PC-3 (cell line): ENCODE data around the gene BAZ2B. TPM values are rescaled to one million over a fixed set of nuclear protein-coding genes. Genes with fewer than 3 reads are reported as not detected.

Source experiments
- ATAC-seq: fragments of 200-7000 bp; cut with Tn5 transposase; 2 replicates; pipeline ENCODE4 v1.9.1; 2020; ENCODE audit warnings: mild to moderate bottlenecking, moderate library complexity
- BruUV-seq: library from RNA; stranded (reverse); fragments of 400-500 nt; replicated peaks from 2 replicates; lab custom pipeline; 2021; lab: Mats Ljungman, UMichigan
- CTCF ChIA-PET: fragments of 300-600 bp; sonication (Branson Sonifier 250); formaldehyde crosslinking; loops from one replicate; lab custom pipeline; 2022; ENCODE audit warnings: antibody characterized with exemption; lab: Charles Lee
- POLR2A ChIA-PET: fragments of 300-600 bp; sonication (Branson Sonifier 250); formaldehyde crosslinking; loops from one replicate; lab custom pipeline; 2022; ENCODE audit warnings: antibody characterized with exemption; ENCODE audit not compliant: unreplicated experiment; lab: Charles Lee
- DNase-seq: peaks from one replicate; pipeline ENCODE4 v3.0.0-alpha.2; 2015
- H2AFZ ChIP-seq: fragments of 300-600 bp; sonication (generic); 2 replicates; pipeline ENCODE4 v1.6.0; 2016; ENCODE audit warnings: antibody characterized with exemption, low read length
- H3F3A ChIP-seq: fragments of 300-600 bp; sonication (generic); one replicate; pipeline ENCODE4 v1.6.0; 2017; ENCODE audit warnings: antibody characterized with exemption, low read length, control low read depth, mild to moderate bottlenecking; ENCODE audit not compliant: unreplicated experiment
- H3K27ac ChIP-seq: fragments of 300-600 bp; sonication (generic); 2 replicates; pipeline ENCODE4 v1.5.1; 2016; ENCODE audit warnings: mild to moderate bottlenecking, low read length
- H3K27me3 ChIP-seq: fragments of 300-600 bp; sonication (generic); 2 replicates; pipeline ENCODE4 v1.6.1; 2016; ENCODE audit warnings: low read length, mixed read lengths
- H3K36me3 ChIP-seq: fragments of 300-600 bp; sonication (generic); 2 replicates; pipeline ENCODE4 v1.6.1; 2016; ENCODE audit warnings: low read depth, mixed run types, low read length, mixed read lengths
- H3K4me1 ChIP-seq: fragments of 300-600 bp; sonication (generic); 2 replicates; pipeline ENCODE4 v1.5.1; 2016; ENCODE audit warnings: low read length; ENCODE audit not compliant: insufficient read depth
- H3K4me2 ChIP-seq: fragments of 300-600 bp; sonication (generic); 2 replicates; pipeline ENCODE4 v1.6.0; 2016; ENCODE audit warnings: low read length
- H3K4me3 ChIP-seq: fragments of 300-600 bp; sonication (generic); 2 replicates; pipeline ENCODE4 v1.5.1; 2016; ENCODE audit warnings: mild to moderate bottlenecking, low read length, mixed read lengths
- H3K79me2 ChIP-seq: fragments of 300-600 bp; sonication (generic); 2 replicates; pipeline ENCODE4 v1.6.1; 2017; ENCODE audit warnings: low read length, mixed read lengths
- H3K9ac ChIP-seq: fragments of 300-600 bp; sonication (generic); 2 replicates; pipeline ENCODE4 v1.6.0; 2016; ENCODE audit warnings: mild to moderate bottlenecking, low read length
- H3K9me2 ChIP-seq: fragments of 300-600 bp; sonication (generic); replicated peaks from 2 replicates; pipeline ENCODE4 v1.6.1; 2016; ENCODE audit warnings: mixed run types, low read length, mixed read lengths
- H3K9me3 ChIP-seq: fragments of 300-600 bp; sonication (generic); 2 replicates; pipeline ENCODE4 v1.6.1; 2016; ENCODE audit warnings: low read length, mixed read lengths
- H4K20me1 ChIP-seq: fragments of 300-600 bp; sonication (generic); 2 replicates; pipeline ENCODE4 v1.6.1; 2016; ENCODE audit warnings: low read length, mixed read lengths
- EZH2 ChIP-seq: fragments of 300-600 bp; sonication (generic); IDR thresholded peaks from one replicate; pipeline ENCODE4 v1.6.1; 2017; ENCODE audit warnings: antibody characterized with exemption, mild to moderate bottlenecking, low read length; ENCODE audit not compliant: unreplicated experiment
- EZH2phosphoT487 ChIP-seq: fragments of 300-600 bp; sonication (generic); IDR thresholded peaks from 2 replicates; pipeline ENCODE4 v1.6.1; 2018; ENCODE audit warnings: mild to moderate bottlenecking, antibody characterized with exemption, low read length, borderline replicate concordance
- intact Hi-C: fragments of 100-400 bp; cut with micrococcal nuclease; formaldehyde crosslinking; loops from 2 replicates; pipeline ENCODE4 v1.9.0; 2023
- total RNA-seq: library from RNA; depleted of rRNA; stranded (reverse); fragments of >200 nt; gene quantifications from 2 replicates; pipeline ENCODE4 v1.2.3, GENCODE V29; 2014
- TF ChIP-seq, protein P1 (sequence below): fragments of 300-600 bp; sonication (generic); conservative IDR thresholded peaks from 2 replicates; pipeline ENCODE4 v1.5.1; 2017; ENCODE audit warnings: antibody characterized with exemption, low read depth, mild to moderate bottlenecking, low read length

Gene BAZ2B
- total RNA-seq, 1 experiment from 2014 or later, result 19.6 TPM

DNA sequence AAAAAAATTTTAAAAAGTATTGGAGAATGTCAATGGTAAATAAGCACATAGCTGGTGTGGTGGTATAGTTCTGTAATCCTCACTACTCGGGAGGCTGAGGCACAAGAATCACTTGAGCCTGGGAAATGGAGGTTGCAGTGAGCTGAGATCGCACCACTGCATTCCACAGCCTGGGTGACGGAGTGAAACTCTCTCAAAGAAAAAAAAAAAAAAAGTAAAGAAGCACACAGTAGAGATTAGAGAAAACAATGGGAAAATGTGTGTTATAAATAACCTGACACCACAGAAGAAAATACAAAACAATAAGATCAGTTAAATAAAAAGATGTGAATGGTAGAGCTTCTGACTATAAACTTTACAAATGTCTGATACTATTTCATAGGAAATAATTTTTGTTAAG, 166.2 kb downstream of the BAZ2B start:
- Histone ChIP-seq H3F3A (no peaks in the 10 kb centered on the region), H4K20me1 (no peaks in the 10 kb centered on the region), H3K27me3 (no peaks in the 10 kb centered on the region), H3K4me1 (0 out of 2 replicates have a peak, but pooled peaks cover 4% of the 10 kb centered on the region), H3K4me2 (no peak overlapping the region), H3K79me2 (no peaks in the 10 kb centered on the region), H3K9me3 (no peaks in the 10 kb centered on the region), H2AFZ (no peak overlapping the region), H3K9ac (no peak overlapping the region), H3K36me3 (0 out of 2 replicates have a peak, but pooled peaks cover 2% of the 10 kb centered on the region), H3K27ac (no peak overlapping the region), H3K4me3 (no peak overlapping the region), H3K9me2 (no peaks in the 10 kb centered on the region)
- BruUV-seq, result no TSS peak
- ATAC-seq (no peak), DNase-seq (no peak)
- TF ChIP-seq EZH2phosphoT487 (no peak), EZH2 (no peak)
- TF ChIP-seq, protein P1, sequence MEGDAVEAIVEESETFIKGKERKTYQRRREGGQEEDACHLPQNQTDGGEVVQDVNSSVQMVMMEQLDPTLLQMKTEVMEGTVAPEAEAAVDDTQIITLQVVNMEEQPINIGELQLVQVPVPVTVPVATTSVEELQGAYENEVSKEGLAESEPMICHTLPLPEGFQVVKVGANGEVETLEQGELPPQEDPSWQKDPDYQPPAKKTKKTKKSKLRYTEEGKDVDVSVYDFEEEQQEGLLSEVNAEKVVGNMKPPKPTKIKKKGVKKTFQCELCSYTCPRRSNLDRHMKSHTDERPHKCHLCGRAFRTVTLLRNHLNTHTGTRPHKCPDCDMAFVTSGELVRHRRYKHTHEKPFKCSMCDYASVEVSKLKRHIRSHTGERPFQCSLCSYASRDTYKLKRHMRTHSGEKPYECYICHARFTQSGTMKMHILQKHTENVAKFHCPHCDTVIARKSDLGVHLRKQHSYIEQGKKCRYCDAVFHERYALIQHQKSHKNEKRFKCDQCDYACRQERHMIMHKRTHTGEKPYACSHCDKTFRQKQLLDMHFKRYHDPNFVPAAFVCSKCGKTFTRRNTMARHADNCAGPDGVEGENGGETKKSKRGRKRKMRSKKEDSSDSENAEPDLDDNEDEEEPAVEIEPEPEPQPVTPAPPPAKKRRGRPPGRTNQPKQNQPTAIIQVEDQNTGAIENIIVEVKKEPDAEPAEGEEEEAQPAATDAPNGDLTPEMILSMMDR, result no peak
- CTCF ChIA-PET, result no interaction called here
- intact Hi-C loops, result no loop called here
- POLR2A ChIA-PET, result no interaction called here

DNA sequence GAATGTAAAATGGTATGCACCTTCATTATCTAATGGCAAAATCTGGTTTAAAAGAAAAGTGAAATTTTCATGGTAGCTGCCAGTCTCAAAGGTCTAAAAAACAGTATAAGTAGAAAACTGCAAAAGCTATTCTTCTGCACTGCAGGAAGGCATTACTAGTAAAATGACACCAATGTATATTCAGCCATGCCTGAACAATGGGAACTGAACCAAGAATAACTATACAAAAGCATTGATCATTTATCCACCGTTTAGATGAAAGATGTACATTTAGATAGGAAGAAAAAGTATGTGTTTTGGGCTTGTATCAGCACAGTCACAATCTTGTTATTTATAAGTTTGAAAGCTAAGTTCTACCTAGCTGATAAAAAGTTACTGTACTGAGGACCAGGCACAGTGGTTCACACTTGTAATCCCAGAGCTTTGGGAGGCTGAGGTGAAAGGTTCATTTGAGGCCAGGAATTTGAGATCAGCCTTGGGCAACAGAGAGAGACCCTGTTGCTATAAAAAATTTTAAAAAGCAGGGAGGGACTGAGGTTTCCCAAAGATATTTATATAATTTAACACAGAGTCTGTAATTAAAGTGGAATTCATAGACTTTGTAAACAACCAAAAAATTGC, 166.7 kb downstream of the BAZ2B start:
- H3K4me1 ChIP-seq, result 0 out of 2 replicates have a peak, but pooled peaks cover 4% of the 10 kb centered on the region
- H4K20me1 ChIP-seq, result no peaks in the 10 kb centered on the region
- H3K79me2 ChIP-seq, result no peaks in the 10 kb centered on the region
- TF ChIP-seq EZH2phosphoT487 (no peak), EZH2 (no peak)
- TF ChIP-seq, protein P1, result no peak
- no peaks in the 10 kb centered on the region for H3K9me2 ChIP-seq
- no peaks in the 10 kb centered on the region for H3K9me3 ChIP-seq
- BruUV-seq, result no TSS peak
- ATAC-seq (no peak), DNase-seq (no peak)
- POLR2A ChIA-PET, result no interaction called here
- no peak overlapping the region for H3K9ac ChIP-seq
- H2AFZ ChIP-seq, result no peak overlapping the region
- CTCF ChIA-PET, result no interaction called here
- H3K36me3 ChIP-seq, result 0 out of 2 replicates have a peak, but pooled peaks cover 2% of the 10 kb centered on the region
- H3F3A ChIP-seq, result no peaks in the 10 kb centered on the region
- H3K27ac ChIP-seq, result no peak overlapping the region
- intact Hi-C loops, result no loop called here
- H3K4me3 ChIP-seq, result no peak overlapping the region
- no peak overlapping the region for H3K4me2 ChIP-seq
- H3K27me3 ChIP-seq, result no peaks in the 10 kb centered on the region

DNA sequence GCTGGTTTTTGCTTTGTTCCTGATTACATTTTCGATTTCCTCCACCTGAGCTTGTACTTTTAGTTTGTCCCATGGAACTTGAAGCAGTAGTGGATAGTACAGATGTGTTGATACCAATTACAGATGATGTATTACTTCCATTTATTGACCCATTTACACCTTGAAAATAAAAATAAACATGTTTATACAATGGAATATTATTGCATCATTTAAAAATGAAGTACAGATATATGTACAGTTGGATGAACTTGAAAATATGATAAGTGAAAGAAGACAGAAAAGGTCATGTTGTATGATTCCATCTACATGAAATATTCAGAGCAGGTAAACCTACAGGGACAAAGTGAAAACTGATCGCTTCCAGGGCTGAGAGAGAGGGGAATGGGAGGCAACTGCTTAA, 169.5 kb downstream of the BAZ2B start:
- Histone ChIP-seq H3F3A (no peaks in the 10 kb centered on the region), H3K79me2 (no peaks in the 10 kb centered on the region), H4K20me1 (no peaks in the 10 kb centered on the region), H3K27me3 (no peaks in the 10 kb centered on the region), H3K36me3 (0 out of 2 replicates have a peak, but pooled peaks cover 2% of the 10 kb centered on the region), H3K27ac (no peak overlapping the region), H3K4me3 (no peak overlapping the region), H3K9me2 (no peaks in the 10 kb centered on the region), H3K9ac (no peak overlapping the region), H3K9me3 (no peaks in the 10 kb centered on the region), H3K4me2 (no peak overlapping the region), H2AFZ (no peak overlapping the region), H3K4me1 (peaks cover 12% of the 10 kb centered on the region)
- no TSS peak for BruUV-seq
- intact Hi-C loops, result no loop called here
- ATAC-seq (no peak), DNase-seq (no peak)
- CTCF ChIA-PET, result no interaction called here
- POLR2A ChIA-PET, result no interaction called here
- TF ChIP-seq, protein P1, result no peak
- TF ChIP-seq EZH2 (no peak), EZH2phosphoT487 (no peak)
